Measurements from ENCODE around the gene TTC9B.

Gene TTC9B

DNA sequence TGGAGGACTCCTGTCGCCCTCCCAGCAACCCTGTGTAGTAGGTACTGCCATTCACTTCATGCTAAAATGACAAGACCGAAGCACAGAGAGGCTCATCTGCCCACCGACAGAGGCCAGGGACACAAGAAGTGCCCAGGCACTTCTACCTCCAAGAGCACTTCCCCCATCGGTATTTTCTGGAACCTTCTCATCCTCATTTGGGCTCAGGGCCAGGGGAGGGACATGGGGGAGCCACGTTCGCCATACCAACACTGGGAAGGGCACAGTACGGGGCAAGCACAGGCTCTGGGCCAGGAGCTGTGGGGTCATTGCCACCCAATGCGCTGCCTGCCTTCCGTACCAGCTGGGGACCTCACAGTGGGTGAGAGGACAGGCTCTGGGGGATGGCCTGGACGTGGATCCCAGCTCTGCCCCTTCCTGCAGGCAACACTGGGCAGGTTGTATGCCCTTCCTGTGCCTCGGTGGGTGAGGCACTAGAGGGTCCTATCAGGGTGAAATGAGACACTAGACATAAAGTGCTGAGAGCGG is 29.6 kb upstream of the TTC9B start:
- no peak for DNase-seq (ENCODE audit: low read depth)

DNA sequence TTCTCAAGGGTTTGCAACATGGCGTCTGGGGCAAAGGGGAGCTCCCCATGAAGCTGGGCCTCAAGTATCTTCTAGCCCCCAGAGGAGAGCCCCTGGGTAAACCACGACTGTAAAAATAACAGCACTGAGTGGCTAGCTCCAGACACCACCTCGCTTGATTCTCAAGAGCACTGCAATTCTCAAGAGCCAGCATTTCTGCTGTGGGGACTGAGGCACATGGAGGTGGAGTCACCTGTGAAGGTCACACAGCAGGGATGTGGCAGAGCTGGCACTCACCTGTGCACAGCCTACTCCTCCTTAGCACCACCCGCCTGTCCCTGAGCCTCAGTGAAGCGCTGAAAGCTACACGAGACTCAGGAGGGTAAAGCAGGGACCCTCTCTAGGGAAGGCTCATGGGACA is 29.0 kb upstream of the TTC9B start:
- DNase-seq (ENCODE audit: low read depth): no peak

- no peak for DNase-seq (ENCODE audit: low read depth)
Observed at GRCh38 chr19:40246292-40247073, 28.3 kb upstream of the TTC9B start.

DNA sequence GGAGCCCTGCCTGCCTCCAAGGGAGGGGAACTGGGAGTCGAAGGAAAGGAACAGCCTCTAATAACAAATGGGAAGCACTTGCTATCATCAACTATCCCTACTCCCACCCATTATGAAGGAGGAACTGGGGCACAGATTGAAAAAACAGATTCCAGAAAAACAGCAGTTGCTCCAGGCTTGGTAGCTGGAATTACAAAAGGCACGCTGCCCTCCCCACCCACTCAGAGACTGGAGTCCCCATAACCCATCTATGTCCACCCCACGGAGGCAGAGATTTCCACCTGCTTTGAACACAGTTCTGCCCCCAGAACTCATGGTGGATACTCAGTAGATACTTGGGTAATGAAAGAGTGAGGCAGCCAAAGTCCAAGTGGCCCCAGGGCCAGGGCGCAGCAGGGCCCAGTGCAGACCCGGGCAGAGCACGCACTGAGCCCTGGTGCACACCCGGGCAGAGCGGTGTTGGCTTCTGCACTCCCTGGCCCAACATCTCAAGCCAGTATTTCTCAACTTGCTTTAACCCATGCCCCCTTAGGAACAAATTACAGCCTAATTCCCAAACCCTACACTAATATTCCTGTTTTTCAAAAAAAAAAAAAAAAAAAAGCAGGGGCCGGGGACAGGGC is 27.4 kb upstream of the TTC9B start:
- no peak for DNase-seq (ENCODE audit: low read depth)

GRCh38 chr19:40244579-40245317 is 26.6 kb upstream of the TTC9B start:
- no peak for DNase-seq (ENCODE audit: low read depth)

DNA sequence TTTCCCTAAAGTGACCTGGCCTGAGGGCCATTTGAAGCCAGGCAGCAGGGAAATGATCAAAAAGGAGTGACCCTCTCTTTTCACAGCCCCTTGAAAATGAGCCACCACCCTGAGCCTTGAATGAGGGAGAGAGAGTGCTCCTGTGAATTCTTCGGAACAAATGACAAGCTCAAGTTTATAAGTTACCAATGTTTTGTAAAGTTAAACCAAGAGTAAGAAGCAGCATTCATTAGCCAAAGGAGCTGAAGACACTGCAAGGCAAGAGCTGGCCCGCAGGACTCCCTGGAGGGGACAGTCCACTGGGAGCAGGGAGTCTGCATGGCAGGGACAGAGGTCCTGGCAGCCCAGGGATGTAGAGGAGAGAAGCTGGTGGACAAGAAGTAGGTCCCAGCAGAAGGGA is 25.0 kb upstream of the TTC9B start:
- DNase-seq (ENCODE audit: low read depth): no peak

DNA sequence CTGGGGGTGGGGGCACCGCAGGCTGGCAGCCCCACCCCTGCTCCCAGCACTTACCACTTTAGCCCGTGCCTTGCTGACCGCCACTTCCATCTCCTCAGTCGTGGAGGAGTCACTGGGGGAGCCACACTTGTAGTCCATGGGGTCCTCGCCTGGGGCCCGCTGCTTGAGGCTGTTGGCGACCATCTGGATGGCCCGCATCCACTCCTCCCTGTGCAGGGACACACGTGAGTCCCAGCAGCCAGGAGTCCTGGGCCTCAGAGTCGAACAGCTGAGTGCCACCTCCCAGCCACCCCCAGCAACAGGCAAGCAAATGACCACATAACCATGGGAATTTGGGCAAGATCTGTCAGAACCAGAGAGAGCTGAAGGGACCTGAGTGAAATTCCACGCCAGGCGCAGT is 24.3 kb upstream of the TTC9B start:
- no peak for DNase-seq (ENCODE audit: low read depth)

DNA sequence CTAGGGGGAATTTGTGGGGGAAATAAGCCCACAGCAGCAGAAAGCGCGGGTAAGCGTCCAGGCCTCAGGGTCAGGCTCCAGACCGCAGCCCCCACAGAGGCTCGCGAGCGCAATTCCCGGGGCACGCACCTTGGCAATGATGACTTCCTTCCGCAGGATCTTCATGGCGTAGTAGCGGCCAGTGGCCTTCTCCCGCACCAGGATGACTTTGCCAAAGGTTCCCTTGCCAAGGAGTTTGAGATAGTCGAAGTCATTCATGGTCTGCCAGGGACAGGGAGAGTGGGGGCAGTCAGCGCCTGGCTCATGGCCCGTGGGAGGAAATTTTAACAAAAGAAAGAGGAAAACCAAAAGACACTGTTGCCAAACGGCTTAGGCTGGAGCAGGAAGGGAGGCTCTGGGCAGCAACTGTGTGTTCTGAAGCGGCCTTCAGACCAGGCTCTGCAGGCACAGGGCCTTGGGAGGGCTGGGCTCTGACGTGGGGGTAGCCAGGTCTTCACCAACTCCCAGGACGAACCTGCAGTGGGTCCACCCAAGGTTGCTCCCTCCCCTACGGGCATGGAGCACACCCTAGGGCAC is 23.7 kb upstream of the TTC9B start:
- DNase-seq (ENCODE audit: low read depth): no peak

DNA sequence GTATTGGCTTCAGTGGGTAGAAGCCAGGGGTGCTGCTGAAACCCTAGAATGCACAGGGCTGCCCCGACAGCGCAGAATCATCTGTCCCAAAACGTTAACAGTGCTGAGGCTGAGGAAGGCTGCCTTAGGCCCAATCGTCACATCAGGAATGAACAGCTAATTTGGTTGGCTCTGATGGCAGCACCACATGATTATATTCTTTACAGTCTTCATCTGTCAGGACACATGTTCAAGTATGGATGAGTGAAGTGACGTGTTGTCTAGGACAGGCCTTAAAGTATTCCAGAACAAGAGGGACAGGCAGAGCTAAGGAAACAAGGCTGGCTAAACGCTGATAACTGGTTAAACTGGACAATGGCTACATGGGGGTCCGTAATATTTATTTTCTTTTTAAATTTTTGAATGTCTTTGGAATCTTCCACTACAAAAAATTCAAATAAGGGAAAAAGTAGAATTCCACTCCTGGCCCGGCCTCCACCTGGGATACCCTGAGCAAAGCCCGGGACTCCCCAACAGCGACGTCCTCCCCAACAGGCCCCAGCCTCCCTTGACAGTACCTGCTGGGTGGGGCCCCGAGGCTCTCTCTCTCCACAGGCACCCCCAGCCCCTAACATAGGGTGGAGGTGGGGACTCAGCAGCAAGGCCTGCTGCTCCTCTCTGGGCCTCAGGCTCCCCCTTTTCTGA is 23.1 kb upstream of the TTC9B start:
- DNase-seq (ENCODE audit: low read depth): no peak

- DNase-seq (ENCODE audit: low read depth): no peak
Observed at GRCh38 chr19:40240332-40240731, 22.1 kb upstream of the TTC9B start.

GRCh38 chr19:40239415-40240226 is 21.4 kb upstream of the TTC9B start:
- DNase-seq (ENCODE audit: low read depth): no peak

DNA sequence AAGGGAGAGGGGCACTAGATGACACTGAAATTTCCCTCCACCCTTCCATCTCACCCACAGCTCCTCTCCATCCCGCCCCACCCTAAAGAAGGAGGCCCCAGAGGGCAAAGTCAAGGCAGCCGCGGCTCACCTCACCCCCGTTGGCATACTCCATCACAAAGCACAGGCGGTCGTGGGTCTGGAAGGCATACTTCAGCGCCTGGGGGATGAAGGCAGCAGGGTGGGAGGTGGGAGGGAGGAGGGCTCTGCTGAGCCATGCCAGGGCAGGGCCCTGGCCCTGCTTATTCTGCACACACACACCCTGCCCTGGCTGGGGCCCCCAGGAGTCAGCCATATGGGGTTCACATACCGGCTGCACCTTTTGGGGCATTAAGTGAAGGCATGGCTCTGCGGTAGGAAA is 20.6 kb upstream of the TTC9B start:
- DNase-seq (ENCODE audit: low read depth): no peak

DNA sequence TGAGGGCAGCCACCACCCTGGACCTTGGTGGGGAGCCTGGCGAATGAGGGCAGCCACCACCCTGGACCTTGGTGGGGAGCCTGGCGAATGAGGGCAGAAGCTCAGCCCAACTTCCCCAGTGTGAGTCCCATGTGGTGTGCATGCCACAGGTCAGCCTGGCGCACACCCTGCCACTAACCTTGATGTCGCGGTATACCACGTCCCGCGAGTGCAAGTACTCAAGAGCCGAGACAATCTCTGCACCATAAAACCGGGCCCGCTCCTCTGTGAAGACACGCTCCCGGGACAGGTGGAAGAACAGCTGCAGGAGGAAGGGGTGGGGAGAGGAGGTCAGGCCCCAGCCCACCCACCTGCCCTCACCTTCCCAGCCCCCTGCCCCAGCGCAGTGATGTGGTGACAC is 19.6 kb upstream of the TTC9B start:
- no peak for DNase-seq (ENCODE audit: low read depth)

- DNase-seq (ENCODE audit: low read depth): no peak
Observed at GRCh38 chr19:40236366-40236765, 18.2 kb upstream of the TTC9B start.

DNA sequence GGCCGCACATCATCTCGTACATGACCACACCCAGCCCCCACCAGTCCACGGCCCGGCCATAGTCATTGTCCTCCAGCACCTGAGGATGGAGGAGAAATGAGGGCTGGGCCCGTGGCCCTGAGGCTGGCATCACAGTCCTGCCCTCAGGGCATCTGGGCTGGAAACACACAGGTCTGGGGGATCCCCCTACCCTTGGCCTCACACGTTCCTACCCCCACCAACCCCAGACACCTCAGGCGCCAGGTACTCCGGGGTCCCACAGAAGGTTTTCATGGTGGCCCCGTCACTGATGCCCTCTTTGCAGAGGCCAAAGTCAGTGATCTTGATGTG is 17.8 kb upstream of the TTC9B start:
- no peak for DNase-seq (ENCODE audit: low read depth)

DNA sequence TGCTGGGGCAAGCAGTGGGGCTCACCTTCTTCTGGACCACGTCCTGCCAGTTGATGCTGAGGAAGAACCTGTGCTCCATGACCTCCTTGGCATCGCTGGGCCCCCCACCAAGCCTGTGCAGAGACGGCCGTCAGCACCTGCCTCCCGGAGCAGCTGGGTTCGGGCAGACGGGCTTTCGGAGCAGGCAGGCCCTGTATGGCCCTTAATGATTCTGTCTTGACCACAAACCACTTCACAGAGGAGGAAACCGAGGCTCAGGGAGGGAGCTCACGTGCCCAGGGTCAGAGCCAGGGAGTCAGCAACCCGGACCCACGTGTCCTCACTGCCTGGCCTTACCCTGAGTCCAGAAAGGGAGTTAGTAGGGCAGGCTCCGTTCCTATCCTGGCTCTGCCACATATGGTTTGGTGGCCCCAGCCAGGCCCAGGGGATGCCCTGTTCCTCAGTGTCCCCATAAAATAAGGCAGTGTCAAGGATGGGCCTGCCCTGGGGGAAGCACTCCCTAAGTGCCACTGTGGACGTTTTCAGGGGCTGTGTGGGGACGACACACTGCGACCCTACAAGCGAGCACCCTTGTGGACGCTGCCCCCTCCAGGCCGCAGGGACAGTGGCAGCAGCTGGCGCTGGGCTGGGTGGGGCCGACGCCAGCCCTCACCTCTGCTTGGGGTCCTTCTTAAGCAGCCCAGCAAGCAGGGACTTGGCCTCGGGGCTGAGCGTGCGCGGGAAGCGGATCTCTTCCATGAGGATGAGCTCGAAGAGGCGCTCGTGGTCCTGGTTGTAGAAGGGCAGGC is 17.2 kb upstream of the TTC9B start:
- no peak for DNase-seq (ENCODE audit: low read depth)

GRCh38 chr19:40234429-40235237 is 16.4 kb upstream of the TTC9B start:
- DNase-seq (ENCODE audit: low read depth): no peak

- no peak for DNase-seq (ENCODE audit: low read depth)
Observed at GRCh38 chr19:40233811-40234389, 15.7 kb upstream of the TTC9B start.
